ENCODE data around the gene ST7.

Gene ST7

DNA sequence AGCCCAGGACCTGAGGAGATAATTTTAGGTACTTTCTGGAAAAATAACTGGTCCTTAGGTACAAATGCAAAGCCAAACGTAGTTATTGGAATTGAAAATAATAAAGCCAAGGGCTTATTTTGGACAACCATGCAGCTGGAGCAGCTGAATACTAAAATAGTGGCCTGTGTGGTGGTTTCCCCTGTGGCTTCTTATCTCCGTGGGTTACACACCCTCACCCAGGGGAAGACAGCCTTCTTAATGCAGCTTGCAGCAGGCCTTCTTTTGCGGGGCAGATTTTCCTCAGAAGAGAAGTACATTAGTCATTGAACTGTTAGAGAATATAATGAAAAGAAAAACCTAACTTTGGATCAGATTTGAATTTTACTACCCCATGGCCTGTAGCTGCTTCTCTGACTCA lies 133.5 kb downstream of the ST7 start:
- no peak for TF ChIP-seq ZFX (IDR thresholded peaks at IDR 0.05; ENCODE audit: borderline replicate concordance)
- TF ChIP-seq, protein P1, sequence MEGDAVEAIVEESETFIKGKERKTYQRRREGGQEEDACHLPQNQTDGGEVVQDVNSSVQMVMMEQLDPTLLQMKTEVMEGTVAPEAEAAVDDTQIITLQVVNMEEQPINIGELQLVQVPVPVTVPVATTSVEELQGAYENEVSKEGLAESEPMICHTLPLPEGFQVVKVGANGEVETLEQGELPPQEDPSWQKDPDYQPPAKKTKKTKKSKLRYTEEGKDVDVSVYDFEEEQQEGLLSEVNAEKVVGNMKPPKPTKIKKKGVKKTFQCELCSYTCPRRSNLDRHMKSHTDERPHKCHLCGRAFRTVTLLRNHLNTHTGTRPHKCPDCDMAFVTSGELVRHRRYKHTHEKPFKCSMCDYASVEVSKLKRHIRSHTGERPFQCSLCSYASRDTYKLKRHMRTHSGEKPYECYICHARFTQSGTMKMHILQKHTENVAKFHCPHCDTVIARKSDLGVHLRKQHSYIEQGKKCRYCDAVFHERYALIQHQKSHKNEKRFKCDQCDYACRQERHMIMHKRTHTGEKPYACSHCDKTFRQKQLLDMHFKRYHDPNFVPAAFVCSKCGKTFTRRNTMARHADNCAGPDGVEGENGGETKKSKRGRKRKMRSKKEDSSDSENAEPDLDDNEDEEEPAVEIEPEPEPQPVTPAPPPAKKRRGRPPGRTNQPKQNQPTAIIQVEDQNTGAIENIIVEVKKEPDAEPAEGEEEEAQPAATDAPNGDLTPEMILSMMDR (IDR thresholded peaks at IDR 0.05) = no peak
- H3K27ac ChIP-seq = no peak overlapping the region

DNA sequence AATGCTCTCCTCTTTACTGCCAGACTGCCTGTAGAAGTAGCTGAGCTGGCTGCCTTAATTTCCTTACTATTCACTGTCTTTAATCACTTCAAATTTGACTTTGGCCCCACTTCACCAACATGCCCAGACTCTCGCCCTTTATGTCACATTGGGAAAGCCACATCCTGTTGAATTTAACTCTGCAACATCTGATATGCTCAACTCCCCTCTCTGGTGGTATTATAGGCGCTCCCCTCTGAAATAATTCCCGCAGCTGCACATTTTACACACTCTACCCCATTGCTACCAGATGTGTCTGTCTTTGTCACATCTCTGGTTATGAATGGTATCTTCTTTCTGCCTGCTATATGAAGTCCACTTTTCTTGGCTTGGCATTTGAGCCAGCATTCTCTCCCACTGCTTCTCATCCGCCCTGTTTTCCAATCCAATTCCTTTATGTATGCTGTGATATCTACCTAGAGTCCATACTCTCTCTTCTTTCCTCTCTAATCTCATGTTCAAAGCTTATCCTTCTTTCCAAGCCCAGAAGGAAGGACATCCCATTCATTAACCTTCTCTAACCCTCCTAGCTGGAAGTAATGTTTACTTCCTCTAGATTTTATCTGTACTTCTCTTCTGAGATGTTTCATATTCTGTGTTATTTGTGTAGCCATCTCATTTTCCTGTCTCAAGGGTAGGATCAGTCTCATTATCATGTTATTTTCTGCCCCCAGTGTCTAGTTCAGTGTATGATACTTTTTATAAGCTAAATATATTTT lies 134.5 kb downstream of the ST7 start:
- no peak overlapping the region for H3K27ac ChIP-seq
- TF ChIP-seq, protein P1 (IDR thresholded peaks at IDR 0.05) = no peak
- no peak for TF ChIP-seq ZFX (IDR thresholded peaks at IDR 0.05; ENCODE audit: borderline replicate concordance)

DNA sequence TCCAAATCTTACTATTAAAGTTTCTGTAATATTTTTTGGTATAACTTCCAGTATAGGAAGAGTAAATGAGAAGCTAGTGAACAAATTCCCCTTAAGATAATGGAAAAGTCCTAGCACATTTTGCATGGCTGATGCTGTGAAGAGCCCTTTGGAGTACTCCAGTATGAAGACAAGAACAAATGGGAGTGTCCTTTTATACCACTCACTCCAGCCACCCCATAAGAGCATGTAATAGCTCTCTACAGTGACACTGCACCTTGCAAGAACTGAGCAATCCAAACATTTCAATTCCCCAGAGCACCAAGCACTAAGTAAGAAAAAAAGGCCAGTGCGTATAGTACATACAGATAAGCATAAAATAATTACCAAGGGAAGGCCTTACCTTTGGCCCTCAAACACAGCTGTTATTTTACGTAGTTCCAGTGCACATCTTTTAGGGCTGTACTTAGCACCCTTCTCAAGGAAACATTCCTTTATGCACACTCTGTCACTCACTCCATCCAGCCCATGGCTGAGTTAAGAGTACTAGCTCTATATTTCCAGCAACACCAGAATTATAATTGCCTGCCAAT lies 135.4 kb downstream of the ST7 start:
- TF ChIP-seq ZFX (IDR thresholded peaks at IDR 0.05; ENCODE audit: borderline replicate concordance) = no peak
- TF ChIP-seq, protein P1 (IDR thresholded peaks at IDR 0.05) = no peak
- H3K27ac ChIP-seq = no peak overlapping the region

DNA sequence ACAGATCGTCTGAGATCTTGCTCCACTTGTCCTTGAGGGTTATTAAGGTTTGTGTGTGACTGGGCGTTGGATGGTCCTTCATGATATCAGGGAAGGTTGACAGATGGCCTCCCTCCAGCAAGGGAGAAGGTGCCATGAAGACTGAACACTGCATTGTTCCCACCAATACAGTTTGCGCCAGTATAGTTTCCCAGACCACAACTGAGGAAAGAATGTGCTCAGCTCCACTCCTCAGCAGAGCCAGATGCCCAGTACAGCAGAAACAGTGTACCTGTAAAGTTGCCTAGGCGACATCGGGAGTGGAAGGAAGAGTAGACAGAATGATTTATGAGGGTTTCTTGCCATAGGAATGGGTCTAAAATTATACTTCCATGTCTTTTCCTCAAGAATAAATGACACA lies 137.5 kb downstream of the ST7 start:
- H3K27ac ChIP-seq = no peak overlapping the region
- TF ChIP-seq, protein P1 (IDR thresholded peaks at IDR 0.05) = no peak
- TF ChIP-seq ZFX (IDR thresholded peaks at IDR 0.05; ENCODE audit: borderline replicate concordance) = no peak

DNA sequence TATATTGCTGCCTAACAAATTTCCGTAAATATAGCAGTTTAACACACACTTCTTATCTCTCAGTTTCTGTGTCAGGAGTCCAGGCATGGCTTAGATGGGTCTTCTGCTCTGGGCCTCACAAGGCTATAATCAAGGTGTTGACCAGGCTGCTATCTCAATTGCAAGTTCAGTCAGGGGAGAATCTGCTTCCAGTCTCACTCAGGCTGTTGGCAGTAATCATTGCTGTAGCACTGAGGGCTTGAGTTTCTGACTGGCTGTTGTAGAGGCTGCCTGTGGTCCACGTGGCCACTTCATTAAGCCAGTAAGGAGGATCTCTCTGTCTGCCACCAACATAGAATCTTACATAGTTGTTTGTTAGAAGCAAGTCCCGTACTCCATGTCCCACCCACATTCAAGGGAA lies 138.4 kb downstream of the ST7 start:
- H3K27ac ChIP-seq = no peak overlapping the region

GRCh38 chr7:117092785-117093184 lies 139.5 kb downstream of the ST7 start:
- H3K27ac ChIP-seq = no peak overlapping the region
- TF ChIP-seq, protein P1 (IDR thresholded peaks at IDR 0.05) = no peak
- no peak for TF ChIP-seq ZFX (IDR thresholded peaks at IDR 0.05; ENCODE audit: borderline replicate concordance)

More for the DNA sequence above, 138.4 kb downstream of the ST7 start:
- no peak for TF ChIP-seq ZFX (IDR thresholded peaks at IDR 0.05; ENCODE audit: borderline replicate concordance)
- TF ChIP-seq, protein P1 (IDR thresholded peaks at IDR 0.05) = no peak

GRCh38 chr7:117094457-117094856 lies 141.2 kb downstream of the ST7 start:
- TF ChIP-seq, protein P1 (IDR thresholded peaks at IDR 0.05) = no peak
- TF ChIP-seq ZFX (IDR thresholded peaks at IDR 0.05; ENCODE audit: borderline replicate concordance) = no peak
- no peak overlapping the region for H3K27ac ChIP-seq

Measured in 22Rv1 (cell line).